HCT116 (cell line): ENCODE results near the gene TBX2. TPM values are rescaled to one million over a fixed set of nuclear protein-coding genes. Genes with fewer than 3 reads are reported as not detected.

Experiments
- ATAC-seq: fragments of 200-7000 bp; cut with Tn5 transposase; 2 replicates; pipeline ENCODE4 v1.9.1; 2020; ENCODE audit warnings: mild to moderate bottlenecking, moderate library complexity
- BruUV-seq: library from RNA; stranded (reverse); fragments of 400-500 nt; replicated peaks from 2 replicates; lab custom pipeline; 2021; lab: Mats Ljungman, UMichigan
- CTCF ChIA-PET: fragments of 300-600 bp; sonication (Branson Sonifier 250); formaldehyde crosslinking; loops from one replicate; lab custom pipeline; 2021; ENCODE audit warnings: antibody characterized with exemption; lab: Charles Lee
- POLR2A ChIA-PET: fragments of 300-600, 350-600 bp; sonication (Branson Sonifier 250); formaldehyde crosslinking; loops from one replicate; lab custom pipeline; 2021; ENCODE audit warnings: antibody characterized with exemption; lab: Charles Lee
- RAD21 ChIA-PET, 2 experiments: fragments of 300-600 bp; sonication (Branson Sonifier 250); formaldehyde crosslinking; loops; one replicate each; lab custom pipeline; 2023; ENCODE audit warnings: low total read pairs in 2 of 2; ENCODE audit not compliant: uncharacterized antibody in 2 of 2, unreplicated experiment in 2 of 2, low non-redundant PET in 1 of 2; lab: Charles Lee
- DNase-seq: peaks from one replicate; pipeline ENCODE4 v3.0.0-alpha.2; 2010; ENCODE audit warnings: low read depth, low spot score
- H2AFZ ChIP-seq: fragments of 200-600 bp; shearing (Covaris generic), sonication (generic); 2 replicates; pipeline ENCODE4 v1.6.1; 2017; ENCODE audit warnings: low read depth, mixed run types, mixed read lengths, antibody characterized with exemption, low read length; ENCODE audit not compliant: poor library complexity, severe bottlenecking
- H3K27ac ChIP-seq: 2 replicates; pipeline ENCODE4 v1.5.1; 2012; ENCODE audit warnings: low read depth, low read length
- H3K27me3 ChIP-seq: fragments of 200-600 bp; sonication (generic); 2 replicates; pipeline ENCODE4 v1.6.1; 2016; ENCODE audit warnings: mixed run types, low read length, mixed read lengths; ENCODE audit not compliant: insufficient read depth
- H3K36me3 ChIP-seq, 2 experiments: fragments of 200-500 bp in 1 of 2; fragments of 200-600 bp in 1 of 2; sonication (Bioruptor generic) in 1 of 2; sonication (generic) in 1 of 2; 2 replicates each; pipeline versions ENCODE4 v1.5.1 to v1.6.1; 2014 to 2016; ENCODE audit warnings: low read length in 2 of 2, inconsistent platforms in 1 of 2, mixed read lengths in 1 of 2, mixed run types in 1 of 2; ENCODE audit not compliant: insufficient read depth in 2 of 2, control insufficient read depth in 1 of 2
- H3K4me1 ChIP-seq, 2 experiments: fragments of 200-600 bp in 1 of 2; sonication (generic) in 1 of 2; 2 replicates each; pipeline versions ENCODE4 v1.5.1 to v1.6.1; 2012 to 2017; ENCODE audit warnings: low read length in 2 of 2, inconsistent platforms in 1 of 2, mild to moderate bottlenecking in 1 of 2, mixed read lengths in 1 of 2, mixed run types in 1 of 2, moderate library complexity in 1 of 2; ENCODE audit not compliant: insufficient read depth in 2 of 2, control insufficient read depth in 1 of 2
- H3K4me2 ChIP-seq: fragments of 200-600 bp; sonication (generic); 2 replicates; pipeline ENCODE4 v1.6.1; 2017; ENCODE audit warnings: mixed run types, low read length, mixed read lengths
- H3K4me3 ChIP-seq, 2 experiments: fragments of 200-600 bp in 1 of 2; sonication (generic) in 1 of 2; replicated peaks in 1 of 2; 2 replicates each; pipeline ENCODE4 v1.5.1; 2011 to 2016; ENCODE audit warnings: low read length in 2 of 2, control low read depth in 1 of 2, low read depth in 1 of 2, mild to moderate bottlenecking in 1 of 2, mixed read lengths in 1 of 2, mixed run types in 1 of 2
- H3K79me2 ChIP-seq: fragments of 200-600 bp; sonication (generic); 2 replicates; pipeline ENCODE4 v1.6.1; 2017; ENCODE audit warnings: mild to moderate bottlenecking, mixed run types, low read length, moderate library complexity, mixed read lengths; ENCODE audit not compliant: insufficient read depth
- H3K9ac ChIP-seq: fragments of 200-600 bp; sonication (generic); 2 replicates; pipeline ENCODE4 v1.6.1; 2016; ENCODE audit warnings: low read length, mixed read lengths
- H3K9me2 ChIP-seq: fragments of 200-600 bp; sonication (generic), shearing (Covaris generic); 2 replicates; pipeline ENCODE4 v1.6.1; 2017; ENCODE audit warnings: mixed run types, mild to moderate bottlenecking, moderate library complexity; ENCODE audit not compliant: insufficient read depth
- H3K9me3 ChIP-seq, 2 experiments: fragments of 200-500 bp in 1 of 2; fragments of 200-600 bp in 1 of 2; sonication (Bioruptor generic) in 1 of 2; sonication (generic) in 1 of 2; 2 replicates each; pipeline ENCODE4 v1.6.1; 2014 to 2017; ENCODE audit warnings: low read length in 2 of 2, mixed read lengths in 2 of 2, inconsistent platforms in 1 of 2, low read depth in 1 of 2, mild to moderate bottlenecking in 1 of 2, mixed run types in 1 of 2, moderate library complexity in 1 of 2; ENCODE audit not compliant: control insufficient read depth in 1 of 2, insufficient read depth in 1 of 2
- H4K20me1 ChIP-seq: fragments of 200-600 bp; sonication (generic), shearing (Covaris generic); 2 replicates; pipeline ENCODE4 v1.6.1; 2017; ENCODE audit warnings: mixed run types, mild to moderate bottlenecking, moderate library complexity; ENCODE audit not compliant: insufficient read depth
- ATF3 ChIP-seq: IDR thresholded peaks from 2 replicates; pipeline ENCODE4 v1.6.1; 2012
- ELF1 ChIP-seq: IDR thresholded peaks from 2 replicates; pipeline ENCODE4 v1.6.1; 2012; ENCODE audit warnings: low read depth, borderline replicate concordance
- EZH2 ChIP-seq: fragments of 200-600 bp; sonication (generic); IDR thresholded peaks from 2 replicates; pipeline ENCODE4 v1.6.1; 2017; ENCODE audit warnings: antibody characterized with exemption, mixed run types
- FOSL1 ChIP-seq: IDR thresholded peaks from 2 replicates; pipeline ENCODE4 v1.6.1; 2012; ENCODE audit warnings: low read depth
- JUND ChIP-seq: IDR thresholded peaks from 2 replicates; pipeline ENCODE4 v1.6.1; 2012
- RAD21 ChIP-seq: IDR thresholded peaks from 2 replicates; pipeline ENCODE4 v1.6.1; 2012; ENCODE audit warnings: low read depth, mild to moderate bottlenecking
- REST ChIP-seq: IDR thresholded peaks from 2 replicates; pipeline ENCODE4 v1.6.1; 2012; ENCODE audit warnings: low read depth
- SIN3A ChIP-seq: IDR thresholded peaks from 2 replicates; pipeline ENCODE4 v1.6.1; 2012; ENCODE audit warnings: low read depth
- SRF ChIP-seq: IDR thresholded peaks from 2 replicates; pipeline ENCODE4 v1.6.1; 2012; ENCODE audit warnings: low read depth
- ZBTB33 ChIP-seq: IDR thresholded peaks from 2 replicates; pipeline ENCODE4 v1.6.1; 2011; ENCODE audit warnings: mild to moderate bottlenecking, low read length, moderate library complexity; ENCODE audit not compliant: insufficient replicate concordance; ENCODE audit errors: extremely low read depth
- intact Hi-C: fragments of 100-400 bp; cut with micrococcal nuclease; formaldehyde crosslinking; loops from 2 replicates; pipeline ENCODE4 v1.10.0; 2022
- total RNA-seq: library from RNA; stranded (reverse); gene quantifications from one replicate; pipeline ENCODE4 v1.2.1, GENCODE V29; 2021; ENCODE audit not compliant: unreplicated experiment
- TF ChIP-seq, protein P1 (sequence below): IDR thresholded peaks from 2 replicates; pipeline ENCODE4 v1.6.1; 2012

TBX2 gene
- total RNA-seq, 1 experiment from 2014 or later: 0.71 TPM

GRCh38 chr17:61405686-61406536 is 6.3 kb downstream of the TBX2 start:
- Histone ChIP-seq H3K9ac (no peak overlapping the region), H3K4me1 (peaks cover 11 to 15% of the 10 kb centered on the region in 2 experiments; a peak in 3 of 4 replicates), H3K79me2 (no peaks in the 10 kb centered on the region), H3K4me2 (no peak overlapping the region), H3K9me3 (no peaks in the 10 kb centered on the region), H3K27me3 (no peaks in the 10 kb centered on the region), H3K27ac (no peak overlapping the region), H3K4me3 (no peak overlapping the region), H3K36me3 (no peaks in the 10 kb centered on the region), H4K20me1 (no peaks in the 10 kb centered on the region), H2AFZ (no peak overlapping the region), H3K9me2 (no peaks in the 10 kb centered on the region)
- RAD21 ChIA-PET: interaction anchor here in 1 of 2 experiments (0.6 kb wide), 1 partner anchor 226 kb away, joined by 4 read pairs; no protein-coding TSS in a partner anchor
- DNase-seq (no peak), ATAC-seq (no peak)
- POLR2A ChIA-PET: interaction anchor here (0.6 kb wide), 1 partner anchor 614 kb away, joined by 7 read pairs; no protein-coding TSS in a partner anchor
- intact Hi-C loops: no loop called here
- TF ChIP-seq EZH2 (no peak), FOSL1 (no peak), ATF3 (no peak), REST (no peak), RAD21 (no peak), ELF1 (no peak), JUND (no peak), SRF (no peak), ZBTB33 (no peak), SIN3A (no peak)
- TF ChIP-seq, protein P1, sequence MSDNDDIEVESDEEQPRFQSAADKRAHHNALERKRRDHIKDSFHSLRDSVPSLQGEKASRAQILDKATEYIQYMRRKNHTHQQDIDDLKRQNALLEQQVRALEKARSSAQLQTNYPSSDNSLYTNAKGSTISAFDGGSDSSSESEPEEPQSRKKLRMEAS: no peak
- CTCF ChIA-PET: interaction anchor here (1.0 kb wide), 1 partner anchor 12 kb away, joined by 3 read pairs; no protein-coding TSS in a partner anchor
- no TSS peak for BruUV-seq
